Left forelimb (tissue), 1 donor: Measurements from ENCODE around the gene GLYATL1B.
"Not testable (repeated sequence)": the region's sequence is repeated elsewhere in the genome, so short reads cannot be mapped to it uniquely, and the experiment has no call there.

Source experiments
- DNase-seq: peaks from one replicate; pipeline ENCODE4 v3.0.0-alpha.2; 2018; ENCODE audit warnings: low spot score

GLYATL1B gene, protein sequence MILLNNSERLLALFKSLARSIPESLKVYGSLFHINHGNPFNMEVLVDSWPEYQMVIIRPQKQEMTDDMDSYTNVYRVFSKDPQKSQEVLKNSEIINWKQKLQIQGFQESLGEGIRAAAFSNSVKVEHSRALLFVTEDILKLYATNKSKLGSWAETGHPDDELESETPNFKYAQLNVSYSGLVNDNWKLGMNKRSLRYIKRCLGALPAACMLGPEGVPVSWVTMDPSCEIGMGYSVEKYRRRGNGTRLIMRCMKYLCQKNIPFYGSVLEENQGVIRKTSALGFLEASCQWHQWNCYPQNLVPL

GRCh38 chr11:59086007-59086406, at the start of gene GLYATL1B:
Gene GLYATL1B, plus strand, starts transcription at chr11:59086307. Its CDS starts 0 bp downstream, at chr11:59086307.
- not testable (repeated sequence) for DNase-seq

DNA sequence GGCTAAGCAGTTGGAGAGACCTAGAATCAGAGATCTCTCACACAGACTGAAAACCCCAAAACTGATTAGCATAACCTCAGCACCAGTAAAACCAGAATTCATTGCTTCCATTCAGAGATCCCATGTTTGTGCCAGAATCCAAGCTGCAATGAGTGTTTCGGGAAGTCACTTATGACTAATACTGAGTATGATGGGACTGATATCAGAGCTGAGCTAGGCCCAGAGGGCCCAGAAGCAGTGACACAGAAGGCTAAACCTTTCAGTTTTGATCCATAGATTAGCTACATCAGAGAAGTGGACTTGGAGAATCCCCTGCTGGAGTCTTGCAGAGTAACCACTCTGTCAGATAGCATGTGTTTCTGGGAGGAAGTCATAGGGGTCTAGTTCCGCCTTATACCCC, 49.6 kb upstream of the GLYATL1B start:
- DNase-seq, result not testable (repeated sequence)

GRCh38 chr11:59037434-59037833, 48.7 kb upstream of the GLYATL1B start:
- not testable (repeated sequence) for DNase-seq

- no peak for DNase-seq
These were observed 45.5 kb upstream of the GLYATL1B start for GRCh38 chr11:59040607-59041006.

- not testable (repeated sequence) for DNase-seq
These were observed 34.7 kb upstream of the GLYATL1B start for GRCh38 chr11:59051383-59051782.

DNA sequence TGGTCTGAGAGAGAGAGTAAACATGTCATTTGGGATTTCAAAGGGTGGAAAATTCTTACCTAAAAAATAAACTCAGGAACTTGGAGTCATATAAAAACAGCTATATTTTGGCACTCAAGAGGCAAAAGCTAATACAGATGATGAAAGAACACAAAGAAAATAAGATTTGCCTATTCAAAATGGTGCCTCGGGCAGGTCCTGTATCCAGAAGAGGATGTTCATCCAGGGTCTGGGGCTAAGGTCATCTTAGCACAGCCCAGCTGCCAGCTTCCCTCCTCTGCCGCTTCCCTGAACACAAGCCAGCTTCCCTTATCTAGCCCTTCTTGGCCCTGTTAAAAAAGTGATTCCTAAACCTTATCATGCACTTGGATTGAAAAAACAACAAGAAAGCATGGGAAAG, 33.8 kb upstream of the GLYATL1B start:
- not testable (repeated sequence) for DNase-seq

DNA sequence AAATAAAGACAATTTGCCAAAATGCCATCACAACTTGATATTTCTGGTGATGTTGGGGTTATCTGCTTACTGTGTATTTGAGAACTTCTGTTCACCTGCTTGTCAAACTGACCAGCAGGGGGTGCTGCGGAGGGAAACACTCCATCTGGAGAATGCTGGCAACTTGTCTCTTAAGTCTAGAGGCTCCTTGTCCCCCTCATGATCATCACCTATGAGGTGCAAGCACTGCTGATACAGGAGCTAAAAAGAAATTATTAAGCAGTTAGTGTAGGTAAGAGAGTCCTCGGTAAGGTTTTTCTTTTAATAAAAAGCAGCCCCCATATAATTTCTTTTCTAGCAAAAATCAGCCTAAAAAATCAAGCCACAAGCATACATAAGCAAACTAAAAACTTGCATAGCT, 32.7 kb upstream of the GLYATL1B start:
- DNase-seq, result no peak

GRCh38 chr11:59058120-59059033, 27.7 kb upstream of the GLYATL1B start:
- DNase-seq, result peak; percentile 83

GRCh38 chr11:59060096-59060495, 26.0 kb upstream of the GLYATL1B start:
- DNase-seq, result not testable (repeated sequence)

DNA sequence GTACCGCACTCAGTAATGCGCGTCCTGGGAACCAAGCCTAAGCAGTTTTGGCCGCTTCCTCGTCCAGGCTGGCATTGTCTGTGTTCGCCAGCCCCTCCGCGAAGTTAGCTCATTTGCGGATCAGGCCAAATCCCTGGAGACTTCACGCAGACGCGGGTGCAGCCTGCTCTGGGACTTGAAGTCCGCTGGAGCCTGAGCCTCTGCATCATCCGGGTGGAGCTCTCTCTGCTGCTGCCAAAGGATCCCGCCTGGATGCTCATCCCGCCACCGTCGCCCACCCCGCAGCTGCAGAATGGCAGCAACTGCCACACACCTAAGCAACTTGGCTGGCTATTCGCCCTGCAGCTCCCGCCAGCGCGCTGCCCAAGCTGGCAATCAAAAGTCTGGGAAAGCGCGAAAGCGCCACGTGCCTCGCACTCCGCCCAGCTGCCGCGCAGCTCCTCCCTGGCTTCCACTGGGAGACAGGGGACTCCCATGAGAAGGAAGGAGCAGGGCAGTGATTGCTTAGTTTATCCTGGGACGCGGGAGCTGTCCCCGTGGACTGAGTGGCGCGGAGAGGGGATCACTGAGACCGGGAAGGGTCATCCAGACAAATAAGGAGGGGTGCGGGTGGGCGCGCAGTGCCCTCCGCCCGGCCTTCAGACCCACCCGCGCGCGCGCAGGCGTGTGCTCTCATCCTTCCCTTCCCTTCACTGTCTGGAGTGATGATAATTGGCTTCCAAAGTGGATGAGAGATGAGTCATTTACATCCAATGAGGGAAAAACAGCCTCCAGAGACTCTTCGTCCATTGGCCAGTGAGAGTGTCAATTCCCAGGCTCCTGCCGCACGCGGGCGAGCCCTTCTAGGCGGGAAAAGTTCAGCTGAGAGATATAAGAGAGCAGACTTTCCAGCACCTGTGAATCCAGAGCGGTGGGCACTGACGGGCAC, 23.2 kb upstream of the GLYATL1B start:
- DNase-seq, result no peak

DNA sequence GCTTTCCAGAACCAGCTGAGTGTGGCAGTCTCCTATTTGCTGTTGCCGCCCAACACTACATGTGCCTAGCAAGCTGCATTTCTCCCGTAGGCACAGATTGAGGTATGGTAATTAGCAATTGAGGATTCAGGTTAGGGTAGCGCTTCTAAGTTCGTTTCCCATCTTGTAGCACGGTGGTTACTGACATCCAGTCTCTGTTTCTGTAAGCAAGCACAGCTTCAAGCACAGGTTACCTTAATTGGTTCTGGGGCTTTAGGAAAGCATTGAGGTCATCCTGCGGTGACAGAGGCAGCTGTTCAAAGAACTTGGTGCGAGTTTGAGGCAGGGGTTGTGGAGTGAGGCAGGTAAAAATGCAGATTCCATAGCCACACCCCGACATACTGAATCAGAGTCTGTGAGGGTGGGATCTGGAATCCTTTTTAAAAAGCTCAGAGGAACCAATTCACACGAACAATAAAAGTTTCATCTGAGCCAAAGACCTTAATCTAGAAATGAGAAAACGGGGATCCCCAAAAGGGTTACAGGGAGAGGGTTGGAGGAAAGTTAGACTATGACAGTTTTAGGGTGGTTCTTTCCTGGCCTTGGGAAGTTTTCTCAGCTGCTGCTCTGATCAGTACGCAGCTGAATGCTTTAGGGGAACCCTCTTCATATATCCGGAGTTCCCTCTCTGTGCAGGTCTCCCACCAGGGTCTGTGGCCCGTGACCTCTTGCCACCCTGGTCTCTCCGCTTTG, 21.9 kb upstream of the GLYATL1B start:
- not testable (repeated sequence) for DNase-seq

DNA sequence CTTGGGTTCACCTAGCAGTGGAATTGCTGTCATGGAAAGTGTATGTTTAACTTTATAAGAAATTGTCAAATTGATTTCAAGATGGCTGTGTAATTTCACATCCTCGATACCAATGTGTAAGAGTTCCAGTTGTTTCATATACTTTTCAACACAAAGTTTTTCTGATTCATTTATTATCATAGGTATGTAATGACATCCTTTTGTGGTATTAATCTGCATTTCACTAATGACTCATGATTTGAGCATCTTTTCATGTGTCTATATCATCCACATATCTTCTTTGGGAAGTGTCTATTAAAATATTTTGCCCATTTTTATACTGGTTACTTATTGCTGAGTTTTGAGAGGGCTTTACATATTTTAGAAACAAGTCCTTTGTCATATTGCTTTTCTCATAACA, 17.0 kb upstream of the GLYATL1B start:
- no peak for DNase-seq

GRCh38 chr11:59076876-59077571, 9.1 kb upstream of the GLYATL1B start:
- DNase-seq, result no peak

- DNase-seq, result no peak
These were observed 7.7 kb upstream of the GLYATL1B start for GRCh38 chr11:59078435-59078834.

GRCh38 chr11:59079086-59079485, 7.0 kb upstream of the GLYATL1B start:
- DNase-seq, result no peak

DNA sequence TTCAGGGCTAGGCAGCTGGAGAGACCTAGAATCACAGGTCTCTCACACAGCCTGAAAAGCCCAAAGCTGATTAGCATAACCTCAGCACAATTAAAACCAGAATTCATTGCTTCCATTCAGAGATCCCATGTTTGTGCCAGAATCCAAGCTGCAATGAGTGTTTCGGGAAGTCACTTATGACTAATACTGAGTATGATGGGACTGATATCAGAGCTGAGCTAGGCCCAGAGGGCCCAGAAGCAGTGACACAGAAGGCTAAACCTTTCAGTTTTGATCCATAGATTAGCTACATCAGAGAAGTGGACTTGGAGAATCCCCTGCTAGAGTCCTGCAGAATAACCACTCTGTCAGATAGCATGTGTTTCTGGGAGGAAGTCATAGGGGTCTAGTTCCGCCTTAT, 5.7 kb upstream of the GLYATL1B start:
- DNase-seq, result not testable (repeated sequence)

DNA sequence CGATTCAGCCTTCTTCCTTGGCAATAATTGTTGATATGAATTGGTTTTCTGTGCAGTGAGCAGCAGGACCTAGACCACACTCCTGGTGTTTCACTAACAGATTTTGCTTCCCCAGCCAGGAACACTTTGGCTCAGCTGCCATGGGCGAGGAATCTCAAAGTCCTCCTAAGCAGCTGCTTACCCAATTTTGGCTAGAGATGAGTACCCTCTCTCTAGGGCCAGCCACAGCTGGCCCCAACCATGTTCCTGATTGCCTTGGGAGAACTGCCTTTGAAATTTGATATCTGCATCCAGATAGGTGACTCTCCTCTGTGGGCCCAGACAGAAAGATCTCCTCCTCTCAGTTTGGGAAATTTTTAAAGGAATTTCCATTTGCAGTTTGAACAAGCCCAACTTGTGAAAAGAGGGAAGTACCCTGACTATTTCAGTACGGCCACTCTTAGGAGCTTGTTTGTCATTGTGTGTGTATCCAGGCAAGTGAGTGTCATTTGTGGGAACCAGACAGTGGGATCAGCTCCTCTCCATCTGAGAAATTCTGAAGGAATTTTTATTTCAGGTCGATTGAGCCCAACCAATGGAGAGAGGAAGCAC, 4.6 kb upstream of the GLYATL1B start:
- not testable (repeated sequence) for DNase-seq

DNA sequence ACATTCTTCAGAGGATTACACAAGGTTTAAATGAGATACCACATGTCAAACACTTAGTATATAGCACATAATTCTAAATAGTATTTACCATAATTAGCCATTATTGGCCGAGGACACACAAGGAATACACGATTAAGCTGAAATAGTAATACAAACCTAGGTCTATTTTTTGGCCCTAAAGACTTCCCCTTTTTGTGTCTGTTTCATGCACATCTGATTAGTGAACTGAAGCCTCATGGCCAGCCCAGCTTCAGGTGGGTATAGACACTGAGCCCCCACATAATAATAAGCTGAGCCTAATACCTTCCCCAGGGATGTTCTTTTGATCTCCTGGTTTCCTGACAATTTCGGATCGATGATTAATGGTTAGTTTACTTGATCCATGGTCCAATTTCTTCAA, 2.1 kb downstream of the GLYATL1B start:
- DNase-seq, result no peak

DNA sequence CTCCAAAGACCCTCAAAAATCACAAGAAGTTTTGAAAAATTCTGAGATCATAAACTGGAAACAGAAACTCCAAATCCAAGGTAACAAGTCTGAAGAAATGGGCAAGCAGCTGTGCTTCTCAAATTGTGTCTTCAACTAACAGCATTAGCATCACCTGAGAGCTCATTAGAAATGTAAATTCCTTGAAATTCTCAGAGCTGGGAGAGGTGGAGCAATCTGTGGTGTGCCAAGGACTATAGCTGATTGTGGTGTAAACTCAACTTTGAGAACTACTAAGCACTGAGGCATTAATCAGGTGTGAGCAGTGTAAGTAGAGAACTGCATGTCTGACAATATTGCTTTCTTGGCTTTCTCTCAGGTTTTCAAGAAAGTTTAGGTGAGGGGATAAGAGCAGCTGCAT, 7.5 kb downstream of the GLYATL1B start:
- not testable (repeated sequence) for DNase-seq

DNA sequence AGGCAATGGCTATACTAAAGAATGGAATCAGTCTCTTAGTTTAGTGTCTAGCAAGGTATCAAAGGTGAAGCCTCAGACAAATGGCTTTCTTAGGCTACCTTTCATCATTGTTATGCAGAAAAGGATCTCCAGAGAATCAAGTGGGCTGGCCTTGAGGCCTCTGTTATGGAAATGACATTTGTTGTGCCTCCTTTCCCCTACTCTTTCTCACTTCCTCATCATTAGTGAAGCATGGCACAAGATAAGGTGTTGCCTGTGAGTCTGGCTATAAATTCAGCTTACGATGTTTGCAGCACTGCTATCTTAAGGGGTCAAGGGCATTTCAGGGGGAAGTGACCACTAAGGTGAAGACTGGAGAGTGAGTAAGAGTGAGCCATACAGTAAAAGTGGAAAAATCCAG, 9.1 kb downstream of the GLYATL1B start:
- DNase-seq, result not testable (repeated sequence)
